ENCODE measurements around the gene WDR55. TPM values are rescaled to one million over a fixed set of nuclear protein-coding genes. Genes with fewer than 3 reads are reported as not detected.

The WDR55 gene
- total RNA-seq, 2 donors from 2014 or later = 24.6 to 26.1 TPM

DNA sequence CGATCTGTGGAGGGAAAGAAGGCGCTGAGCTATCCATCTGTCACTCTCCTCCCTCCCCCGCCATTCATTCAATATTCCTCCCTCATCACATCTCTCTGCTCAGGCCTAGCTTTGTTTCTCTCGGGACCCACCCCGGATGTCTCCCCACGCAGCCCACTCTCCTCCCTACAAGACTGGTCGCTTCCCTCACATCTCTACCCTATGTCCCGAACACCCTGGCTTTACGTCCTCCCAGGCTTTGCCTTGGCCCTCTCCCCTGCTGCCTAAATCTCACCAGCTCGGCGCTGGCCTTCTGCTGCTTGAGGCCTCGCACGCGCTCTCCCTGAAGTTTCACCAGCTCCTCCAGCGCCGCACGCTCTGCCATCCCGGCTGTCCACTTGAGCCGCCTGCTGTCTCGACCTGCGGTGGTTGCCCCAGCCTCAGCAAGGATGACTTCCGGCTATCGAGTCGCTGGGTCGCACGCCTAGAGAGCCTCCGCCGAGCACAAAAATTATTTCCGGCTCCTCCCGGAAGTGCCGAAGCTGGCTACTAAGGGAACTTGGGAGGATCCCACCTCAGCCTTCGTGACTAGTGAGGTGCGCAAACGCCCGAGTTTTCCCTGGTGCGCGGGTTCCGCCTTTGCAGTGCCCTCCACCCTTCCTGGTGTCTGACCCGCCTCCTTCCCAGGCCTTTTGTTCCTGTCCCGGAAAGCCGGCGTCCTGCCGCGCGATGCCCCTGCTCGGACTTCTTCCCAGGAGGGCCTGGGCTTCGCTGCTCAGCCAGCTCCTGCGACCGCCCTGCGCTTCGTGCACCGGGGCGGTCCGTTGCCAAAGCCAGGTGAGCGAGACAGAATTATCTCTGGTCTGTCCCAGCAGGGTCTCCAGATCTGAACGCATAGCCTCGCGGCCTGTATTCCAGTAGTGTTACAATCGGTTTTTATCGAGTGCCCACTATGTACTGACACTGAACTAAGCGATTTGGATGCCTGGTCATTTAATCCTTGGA is 26.5 kb downstream of the WDR55 start, which contains the start of the genes HARS1 and HARS2:
Gene HARS1 (minus strand): TSS at position 430 of the 984 bp plus-strand sequence. CDS start 66 bp downstream, at position 364.
Gene HARS2 (plus strand): TSS at position 515 of the 984 bp plus-strand sequence. CDS start 194 bp downstream, at position 709.
- Histone ChIP-seq H3K4me3 (peak within 1 kb of the TSS; percentile 85), H3K4me1 (ENCODE audit: control insufficient read depth in 1 of 2, low read depth in 2 of 2) (peaks cover 12 to 30% of the 10 kb centered on the region in 2 donors), H3K9me3 (no peaks in the 10 kb centered on the region), H3K36me3 (peaks cover 32% of the 10 kb centered on the region), H3K27ac (peak within 1 kb of the TSS; percentile 71 to 81), H3K27me3 (replicated peaks; ENCODE audit: insufficient read depth) (no peaks in the 10 kb centered on the region)
- TF ChIP-seq, protein P1, sequence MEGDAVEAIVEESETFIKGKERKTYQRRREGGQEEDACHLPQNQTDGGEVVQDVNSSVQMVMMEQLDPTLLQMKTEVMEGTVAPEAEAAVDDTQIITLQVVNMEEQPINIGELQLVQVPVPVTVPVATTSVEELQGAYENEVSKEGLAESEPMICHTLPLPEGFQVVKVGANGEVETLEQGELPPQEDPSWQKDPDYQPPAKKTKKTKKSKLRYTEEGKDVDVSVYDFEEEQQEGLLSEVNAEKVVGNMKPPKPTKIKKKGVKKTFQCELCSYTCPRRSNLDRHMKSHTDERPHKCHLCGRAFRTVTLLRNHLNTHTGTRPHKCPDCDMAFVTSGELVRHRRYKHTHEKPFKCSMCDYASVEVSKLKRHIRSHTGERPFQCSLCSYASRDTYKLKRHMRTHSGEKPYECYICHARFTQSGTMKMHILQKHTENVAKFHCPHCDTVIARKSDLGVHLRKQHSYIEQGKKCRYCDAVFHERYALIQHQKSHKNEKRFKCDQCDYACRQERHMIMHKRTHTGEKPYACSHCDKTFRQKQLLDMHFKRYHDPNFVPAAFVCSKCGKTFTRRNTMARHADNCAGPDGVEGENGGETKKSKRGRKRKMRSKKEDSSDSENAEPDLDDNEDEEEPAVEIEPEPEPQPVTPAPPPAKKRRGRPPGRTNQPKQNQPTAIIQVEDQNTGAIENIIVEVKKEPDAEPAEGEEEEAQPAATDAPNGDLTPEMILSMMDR (IDR thresholded peaks at IDR 0.05) = no peak
- DNase-seq (ENCODE audit: low spot score) (peak; percentile 74), ATAC-seq (ENCODE audit: insufficient number of reproducible peaks, low FRiP score, low read depth) (peak; percentile 92)

DNA sequence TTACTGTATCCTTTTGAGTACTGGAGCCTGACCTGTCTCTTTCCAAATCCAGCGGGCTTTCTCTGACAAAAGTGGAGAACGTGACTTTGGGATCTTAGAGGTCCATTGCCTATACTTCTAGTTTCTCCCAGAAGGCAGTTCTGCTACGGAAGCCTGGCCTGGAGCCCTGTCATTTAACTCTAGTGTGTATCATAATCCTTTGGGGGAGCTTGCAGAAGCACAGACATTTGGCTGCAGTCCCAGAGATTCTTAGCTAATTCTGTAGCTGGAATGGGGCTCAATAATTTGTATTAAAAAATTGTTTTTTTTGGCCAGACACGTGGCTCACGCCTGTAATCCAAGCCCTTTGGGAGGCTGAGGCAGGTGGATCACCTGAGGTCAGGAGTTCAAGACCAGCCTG is 29.6 kb downstream of the WDR55 start:
- Histone ChIP-seq H3K4me3 (no peak overlapping the region), H3K27me3 (replicated peaks; ENCODE audit: insufficient read depth) (no peaks in the 10 kb centered on the region), H3K36me3 (peaks cover 54% of the 10 kb centered on the region), H3K27ac (no peak overlapping the region), H3K4me1 (ENCODE audit: control insufficient read depth in 1 of 2, low read depth in 2 of 2) (peaks cover 12 to 30% of the 10 kb centered on the region in 2 donors), H3K9me3 (no peaks in the 10 kb centered on the region)
- ATAC-seq (ENCODE audit: insufficient number of reproducible peaks, low FRiP score, low read depth) (no peak), DNase-seq (ENCODE audit: low spot score) (no peak)
- TF ChIP-seq, protein P1 (IDR thresholded peaks at IDR 0.05) = no peak

DNA sequence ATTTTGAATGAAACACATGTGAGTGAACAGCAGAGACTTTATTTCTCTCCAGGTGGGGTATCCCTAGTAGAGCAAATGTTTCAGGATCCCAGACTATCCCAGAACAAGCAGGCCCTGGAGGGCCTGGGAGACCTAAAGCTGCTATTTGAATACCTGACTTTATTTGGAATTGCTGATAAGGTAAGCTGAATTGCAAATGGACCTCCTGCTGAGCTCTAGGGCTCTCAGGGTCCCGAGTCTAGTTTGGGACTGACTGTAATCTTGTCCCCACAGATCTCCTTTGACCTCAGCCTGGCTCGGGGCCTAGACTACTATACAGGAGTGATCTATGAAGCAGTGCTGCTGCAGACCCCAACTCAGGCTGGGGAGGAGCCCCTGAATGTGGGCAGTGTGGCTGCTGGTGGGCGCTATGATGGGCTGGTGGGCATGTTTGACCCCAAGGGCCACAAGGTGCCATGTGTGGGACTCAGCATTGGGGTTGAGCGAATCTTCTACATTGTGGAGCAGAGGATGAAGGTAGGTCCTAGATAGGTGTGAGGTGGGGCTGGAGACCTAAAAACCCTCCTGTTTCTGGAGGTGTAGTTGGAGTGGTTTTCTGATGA is 32.3 kb downstream of the WDR55 start:
- ATAC-seq (ENCODE audit: insufficient number of reproducible peaks, low FRiP score, low read depth) (no peak), DNase-seq (ENCODE audit: low spot score) (no peak)
- TF ChIP-seq, protein P1 (IDR thresholded peaks at IDR 0.05) = no peak
- peaks cover 59% of the 10 kb centered on the region for H3K36me3 ChIP-seq
- peaks cover 15 to 31% of the 10 kb centered on the region in 2 donors for H3K4me1 ChIP-seq (ENCODE audit: control insufficient read depth in 1 of 2, low read depth in 2 of 2)
- H3K27ac ChIP-seq = no peak overlapping the region
- no peaks in the 10 kb centered on the region for H3K27me3 ChIP-seq (replicated peaks; ENCODE audit: insufficient read depth)
- H3K9me3 ChIP-seq = no peaks in the 10 kb centered on the region
- H3K4me3 ChIP-seq = no peak overlapping the region

DNA sequence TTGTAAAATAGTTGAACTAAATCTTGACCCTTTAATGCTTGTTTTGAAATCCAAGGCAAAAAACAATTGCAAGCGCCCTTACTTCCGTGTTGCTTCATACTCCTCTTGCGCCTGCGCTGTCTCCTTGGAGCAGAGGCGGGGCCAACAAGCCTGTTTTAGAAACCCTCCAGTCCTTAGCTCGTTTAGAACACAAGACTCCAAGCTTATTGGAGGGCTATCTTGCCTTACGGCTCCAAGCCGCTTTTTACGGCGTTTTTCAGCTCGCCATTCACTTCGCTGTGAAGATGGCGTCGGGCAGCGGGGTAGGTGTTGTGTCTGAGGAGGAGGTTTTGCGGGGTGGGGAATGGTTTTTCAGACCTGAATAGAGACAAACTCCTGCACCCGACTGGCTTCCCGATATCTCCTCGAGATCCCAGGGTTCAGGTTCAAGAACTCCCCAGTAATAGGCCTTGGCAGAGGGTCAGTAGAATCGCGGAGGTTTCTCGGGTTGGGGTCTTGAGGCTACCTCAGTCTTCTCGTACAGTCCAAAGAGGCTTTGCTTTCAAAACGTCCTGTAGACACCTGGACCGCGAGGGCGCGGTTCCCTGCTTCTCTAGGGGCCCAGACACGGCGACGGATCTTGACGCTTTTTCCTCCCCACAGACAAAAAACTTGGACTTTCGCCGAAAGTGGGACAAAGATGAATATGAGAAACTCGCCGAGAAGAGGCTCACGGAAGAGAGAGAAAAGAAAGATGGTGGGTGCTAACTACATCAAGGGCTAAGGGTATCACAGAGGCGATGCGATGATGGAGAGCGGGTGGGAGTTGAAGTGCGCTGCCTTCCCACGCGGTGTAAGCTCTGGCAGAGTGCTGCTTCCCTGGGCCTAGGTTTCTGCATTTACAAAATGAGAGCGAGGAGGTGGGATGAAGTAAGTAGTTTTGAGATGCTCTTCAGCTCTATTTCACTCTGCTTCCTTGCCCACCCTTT is 35.8 kb downstream of the WDR55 start, which contains the start of gene ZMAT2:
Gene ZMAT2 (plus strand): TSS at position 271 of the 968 bp plus-strand sequence. CDS start 14 bp downstream, at position 285.
- Histone ChIP-seq H3K4me1 (ENCODE audit: control insufficient read depth in 1 of 2, low read depth in 2 of 2) (peaks cover 9 to 21% of the 10 kb centered on the region in 2 donors), H3K36me3 (peaks cover 63% of the 10 kb centered on the region), H3K4me3 (peak within 1 kb of the TSS; percentile 78), H3K27me3 (replicated peaks; ENCODE audit: insufficient read depth) (no peaks in the 10 kb centered on the region), H3K9me3 (no peaks in the 10 kb centered on the region), H3K27ac (peak within 1 kb of the TSS; percentile 64 to 65)
- DNase-seq (ENCODE audit: low spot score) (peak; percentile 89), ATAC-seq (ENCODE audit: insufficient number of reproducible peaks, low FRiP score, low read depth) (peak; percentile 91)
- TF ChIP-seq, protein P1 (IDR thresholded peaks at IDR 0.05) = no peak
